GM10266 (cell line): ENCODE measurements around the gene OR8H2.

Experiments used
- DNase-seq: peaks from one replicate; pipeline ENCODE4 v3.0.0; 2012; ENCODE audit errors: extremely low spot score
- CTCF ChIP-seq: IDR thresholded peaks from 2 replicates; pipeline ENCODE4 v1.5.1; 2012; ENCODE audit warnings: mild to moderate bottlenecking, low read depth; ENCODE audit not compliant: control insufficient read depth, insufficient read depth; ENCODE audit errors: missing control alignments

The OR8H2 gene

GRCh38 chr11:56151376-56151775 is 47.9 kb downstream of the OR8H2 start:
- no peak for DNase-seq
- TF ChIP-seq CTCF, result no peak

- no peak for DNase-seq
These were observed 48.8 kb downstream of the OR8H2 start for GRCh38 chr11:56152333-56152732.

More at GRCh38 chr11:56152333-56152732, 48.8 kb downstream of the OR8H2 start:
- TF ChIP-seq CTCF, result no peak
